Neural cell (in vitro differentiated cells): Measurements from ENCODE around the gene VMP1. TPM values are rescaled to one million over a fixed set of nuclear protein-coding genes. Genes with fewer than 3 reads are reported as not detected.

Source experiments
- H2AFZ ChIP-seq: fragments of 200-600, 300-800 bp; sonication (generic), shearing (Covaris generic); 2 replicates; pipeline ENCODE4 v1.6.0; 2014; ENCODE audit warnings: low read depth, mild to moderate bottlenecking, antibody characterized with exemption, low read length, moderate library complexity
- H3F3A ChIP-seq: fragments of 200-600 bp; shearing (Covaris generic); 2 replicates; pipeline ENCODE4 v1.6.1; 2016; ENCODE audit warnings: mild to moderate bottlenecking, moderate library complexity, mixed read lengths, antibody characterized with exemption, low read length; ENCODE audit not compliant: insufficient read depth, poor library complexity, severe bottlenecking
- H3K27ac ChIP-seq: fragments of 200-600, 300-800 bp; sonication (generic), shearing (Covaris generic); 2 replicates; pipeline ENCODE4 v1.5.1; 2014; ENCODE audit warnings: mild to moderate bottlenecking, low read length, moderate library complexity
- H3K27me3 ChIP-seq: fragments of 300-800, 200-600 bp; sonication (generic), shearing (Covaris generic); 2 replicates; pipeline ENCODE4 v1.6.0; 2014; ENCODE audit warnings: mild to moderate bottlenecking, low read depth, low read length, moderate library complexity; ENCODE audit not compliant: insufficient read depth
- H3K36me3 ChIP-seq: fragments of 300-800, 200-600 bp; sonication (generic), shearing (Covaris generic); 2 replicates; pipeline ENCODE4 v1.5.1; 2014; ENCODE audit warnings: mild to moderate bottlenecking, antibody characterized with exemption, low read length, moderate library complexity; ENCODE audit not compliant: insufficient read depth
- H3K4me2 ChIP-seq: fragments of 300-800, 200-600 bp; sonication (generic), shearing (Covaris generic); 2 replicates; pipeline ENCODE4 v1.6.0; 2014; ENCODE audit warnings: mild to moderate bottlenecking, low read length
- H3K4me3 ChIP-seq: fragments of 300-800, 200-600 bp; sonication (generic), shearing (Covaris generic); 2 replicates; pipeline ENCODE4 v1.5.1; 2014; ENCODE audit warnings: mild to moderate bottlenecking, low read length, moderate library complexity
- H3K79me2 ChIP-seq: fragments of 200-600 bp; shearing (Covaris generic); replicated peaks from 2 replicates; pipeline ENCODE4 v1.6.0; 2014; ENCODE audit warnings: mild to moderate bottlenecking, low read length, moderate library complexity; ENCODE audit not compliant: insufficient read depth
- H3K9ac ChIP-seq: fragments of 300-800, 200-600 bp; sonication (generic), shearing (Covaris generic); 2 replicates; pipeline ENCODE4 v1.6.1; 2016; ENCODE audit warnings: mild to moderate bottlenecking, low read length, mixed read lengths
- H3K9me2 ChIP-seq: fragments of 200-600 bp; shearing (Covaris generic); 2 replicates; pipeline ENCODE4 v1.6.1; 2016; ENCODE audit warnings: mild to moderate bottlenecking, low read length, mixed read lengths; ENCODE audit not compliant: insufficient read depth
- H3K9me3 ChIP-seq: fragments of 200-600, 300-800 bp; sonication (generic), shearing (Covaris generic); 2 replicates; pipeline ENCODE4 v1.6.1; 2016; ENCODE audit warnings: mild to moderate bottlenecking, mixed run types, low read length, moderate library complexity, mixed read lengths
- H4K20me1 ChIP-seq: fragments of 200-600 bp; shearing (Covaris generic); 2 replicates; pipeline ENCODE4 v1.6.1; 2016; ENCODE audit warnings: mild to moderate bottlenecking, mixed run types; ENCODE audit not compliant: insufficient read depth
- EP300 ChIP-seq: fragments of 450-650 bp; conservative IDR thresholded peaks from 2 replicates; pipeline ENCODE4 v1.6.1; 2014; ENCODE audit warnings: antibody characterized with exemption, mild to moderate bottlenecking, moderate library complexity; ENCODE audit not compliant: poor library complexity, severe bottlenecking
- EZH2 ChIP-seq: fragments of 200-600, 300-800 bp; shearing (Covaris generic), sonication (generic); IDR thresholded peaks from 2 replicates; pipeline ENCODE4 v1.6.1; 2014; ENCODE audit warnings: antibody characterized with exemption, low read length, borderline replicate concordance, mild to moderate bottlenecking; ENCODE audit not compliant: insufficient read depth, poor library complexity, severe bottlenecking
- MXI1 ChIP-seq: fragments of 450-650 bp; conservative IDR thresholded peaks from 2 replicates; pipeline ENCODE4 v1.6.1; 2014; ENCODE audit warnings: antibody characterized with exemption, mild to moderate bottlenecking; ENCODE audit not compliant: poor library complexity, severe bottlenecking
- POLR2AphosphoS5 ChIP-seq: IDR thresholded peaks from 2 replicates; pipeline ENCODE4 v1.6.1; 2012
- RAD21 ChIP-seq: fragments of 450-650 bp; conservative IDR thresholded peaks from 2 replicates; pipeline ENCODE4 v1.6.1; 2014; ENCODE audit warnings: antibody characterized with exemption, mild to moderate bottlenecking, moderate library complexity
- SMC3 ChIP-seq: fragments of 450-650 bp; conservative IDR thresholded peaks from 2 replicates; pipeline ENCODE4 v1.6.1; 2014; ENCODE audit warnings: antibody characterized with exemption, mild to moderate bottlenecking, moderate library complexity; ENCODE audit not compliant: poor library complexity
- TAF1 ChIP-seq: IDR thresholded peaks from 2 replicates; pipeline ENCODE4 v1.6.1; 2012; ENCODE audit warnings: low read depth
- polyA plus RNA-seq: library from polyadenylated mRNA; depleted of rRNA; stranded (reverse); fragments of >200 nt; gene quantifications from 2 replicates; pipeline ENCODE4 v1.2.3, GENCODE V29; 2014
- TF ChIP-seq, protein P1 (sequence below): IDR thresholded peaks from 2 replicates; pipeline ENCODE4 v1.6.1; 2012; ENCODE audit warnings: borderline replicate concordance
- TF ChIP-seq, protein P2 (sequence below): fragments of 450-650 bp; IDR thresholded peaks from 2 replicates; pipeline ENCODE4 v1.5.1; 2014; ENCODE audit warnings: antibody characterized with exemption, mild to moderate bottlenecking, moderate library complexity; ENCODE audit not compliant: poor library complexity, severe bottlenecking

VMP1 gene
- polyA plus RNA-seq, 1 donor from 2014 or later = 75.9 TPM

DNA sequence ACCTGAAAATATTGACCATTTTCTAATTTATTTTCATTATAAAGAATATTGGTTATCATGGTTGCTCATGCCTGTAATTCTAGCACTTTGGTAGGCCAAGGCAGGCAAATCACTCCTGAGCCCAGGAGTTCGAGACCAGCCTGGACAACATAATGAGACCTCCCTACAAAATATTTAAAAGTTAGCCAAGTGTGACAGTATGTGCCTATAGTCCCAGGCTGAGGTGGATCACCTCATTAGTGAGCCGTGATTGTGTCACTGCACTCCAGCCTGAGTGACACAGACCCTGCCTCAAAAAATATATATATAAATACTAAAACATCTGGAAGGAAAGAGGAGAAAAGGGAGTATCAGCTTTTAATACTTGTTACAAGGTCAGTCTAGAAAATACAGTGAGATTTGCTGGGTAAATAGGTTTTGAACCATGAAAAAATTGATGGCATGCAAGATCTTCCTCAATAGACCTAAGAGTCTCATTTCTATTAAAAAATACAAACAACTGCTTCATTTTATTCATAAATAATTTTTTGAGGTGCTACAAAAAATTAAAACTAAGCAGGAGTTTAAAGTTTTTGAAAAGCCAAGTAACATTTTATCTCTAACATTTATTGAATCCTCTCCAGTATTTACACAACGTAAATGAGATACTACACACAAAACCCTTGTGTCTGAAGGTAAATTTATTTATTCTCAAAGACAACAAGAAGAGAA lies 137.6 kb downstream of the VMP1 start:
- no peaks in the 10 kb centered on the region for H3K9me2 ChIP-seq
- H3K27me3 ChIP-seq = no peaks in the 10 kb centered on the region
- H2AFZ ChIP-seq = no peak overlapping the region
- no peaks in the 10 kb centered on the region for H4K20me1 ChIP-seq
- no peak overlapping the region for H3K27ac ChIP-seq
- no peak overlapping the region for H3K9ac ChIP-seq
- no peak overlapping the region for H3K4me3 ChIP-seq
- no peaks in the 10 kb centered on the region for H3F3A ChIP-seq
- no peak overlapping the region for H3K4me2 ChIP-seq
- TF ChIP-seq EP300 (no peak), SMC3 (no peak), MXI1 (no peak), POLR2AphosphoS5 (no peak), EZH2 (no peak), TAF1 (no peak), RAD21 (no peak)
- TF ChIP-seq, protein P1, sequence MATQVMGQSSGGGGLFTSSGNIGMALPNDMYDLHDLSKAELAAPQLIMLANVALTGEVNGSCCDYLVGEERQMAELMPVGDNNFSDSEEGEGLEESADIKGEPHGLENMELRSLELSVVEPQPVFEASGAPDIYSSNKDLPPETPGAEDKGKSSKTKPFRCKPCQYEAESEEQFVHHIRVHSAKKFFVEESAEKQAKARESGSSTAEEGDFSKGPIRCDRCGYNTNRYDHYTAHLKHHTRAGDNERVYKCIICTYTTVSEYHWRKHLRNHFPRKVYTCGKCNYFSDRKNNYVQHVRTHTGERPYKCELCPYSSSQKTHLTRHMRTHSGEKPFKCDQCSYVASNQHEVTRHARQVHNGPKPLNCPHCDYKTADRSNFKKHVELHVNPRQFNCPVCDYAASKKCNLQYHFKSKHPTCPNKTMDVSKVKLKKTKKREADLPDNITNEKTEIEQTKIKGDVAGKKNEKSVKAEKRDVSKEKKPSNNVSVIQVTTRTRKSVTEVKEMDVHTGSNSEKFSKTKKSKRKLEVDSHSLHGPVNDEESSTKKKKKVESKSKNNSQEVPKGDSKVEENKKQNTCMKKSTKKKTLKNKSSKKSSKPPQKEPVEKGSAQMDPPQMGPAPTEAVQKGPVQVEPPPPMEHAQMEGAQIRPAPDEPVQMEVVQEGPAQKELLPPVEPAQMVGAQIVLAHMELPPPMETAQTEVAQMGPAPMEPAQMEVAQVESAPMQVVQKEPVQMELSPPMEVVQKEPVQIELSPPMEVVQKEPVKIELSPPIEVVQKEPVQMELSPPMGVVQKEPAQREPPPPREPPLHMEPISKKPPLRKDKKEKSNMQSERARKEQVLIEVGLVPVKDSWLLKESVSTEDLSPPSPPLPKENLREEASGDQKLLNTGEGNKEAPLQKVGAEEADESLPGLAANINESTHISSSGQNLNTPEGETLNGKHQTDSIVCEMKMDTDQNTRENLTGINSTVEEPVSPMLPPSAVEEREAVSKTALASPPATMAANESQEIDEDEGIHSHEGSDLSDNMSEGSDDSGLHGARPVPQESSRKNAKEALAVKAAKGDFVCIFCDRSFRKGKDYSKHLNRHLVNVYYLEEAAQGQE = no peak
- TF ChIP-seq, protein P2, sequence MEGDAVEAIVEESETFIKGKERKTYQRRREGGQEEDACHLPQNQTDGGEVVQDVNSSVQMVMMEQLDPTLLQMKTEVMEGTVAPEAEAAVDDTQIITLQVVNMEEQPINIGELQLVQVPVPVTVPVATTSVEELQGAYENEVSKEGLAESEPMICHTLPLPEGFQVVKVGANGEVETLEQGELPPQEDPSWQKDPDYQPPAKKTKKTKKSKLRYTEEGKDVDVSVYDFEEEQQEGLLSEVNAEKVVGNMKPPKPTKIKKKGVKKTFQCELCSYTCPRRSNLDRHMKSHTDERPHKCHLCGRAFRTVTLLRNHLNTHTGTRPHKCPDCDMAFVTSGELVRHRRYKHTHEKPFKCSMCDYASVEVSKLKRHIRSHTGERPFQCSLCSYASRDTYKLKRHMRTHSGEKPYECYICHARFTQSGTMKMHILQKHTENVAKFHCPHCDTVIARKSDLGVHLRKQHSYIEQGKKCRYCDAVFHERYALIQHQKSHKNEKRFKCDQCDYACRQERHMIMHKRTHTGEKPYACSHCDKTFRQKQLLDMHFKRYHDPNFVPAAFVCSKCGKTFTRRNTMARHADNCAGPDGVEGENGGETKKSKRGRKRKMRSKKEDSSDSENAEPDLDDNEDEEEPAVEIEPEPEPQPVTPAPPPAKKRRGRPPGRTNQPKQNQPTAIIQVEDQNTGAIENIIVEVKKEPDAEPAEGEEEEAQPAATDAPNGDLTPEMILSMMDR = no peak
- H3K9me3 ChIP-seq = no peaks in the 10 kb centered on the region
- H3K36me3 ChIP-seq = no peaks in the 10 kb centered on the region
- no peaks in the 10 kb centered on the region for H3K79me2 ChIP-seq

DNA sequence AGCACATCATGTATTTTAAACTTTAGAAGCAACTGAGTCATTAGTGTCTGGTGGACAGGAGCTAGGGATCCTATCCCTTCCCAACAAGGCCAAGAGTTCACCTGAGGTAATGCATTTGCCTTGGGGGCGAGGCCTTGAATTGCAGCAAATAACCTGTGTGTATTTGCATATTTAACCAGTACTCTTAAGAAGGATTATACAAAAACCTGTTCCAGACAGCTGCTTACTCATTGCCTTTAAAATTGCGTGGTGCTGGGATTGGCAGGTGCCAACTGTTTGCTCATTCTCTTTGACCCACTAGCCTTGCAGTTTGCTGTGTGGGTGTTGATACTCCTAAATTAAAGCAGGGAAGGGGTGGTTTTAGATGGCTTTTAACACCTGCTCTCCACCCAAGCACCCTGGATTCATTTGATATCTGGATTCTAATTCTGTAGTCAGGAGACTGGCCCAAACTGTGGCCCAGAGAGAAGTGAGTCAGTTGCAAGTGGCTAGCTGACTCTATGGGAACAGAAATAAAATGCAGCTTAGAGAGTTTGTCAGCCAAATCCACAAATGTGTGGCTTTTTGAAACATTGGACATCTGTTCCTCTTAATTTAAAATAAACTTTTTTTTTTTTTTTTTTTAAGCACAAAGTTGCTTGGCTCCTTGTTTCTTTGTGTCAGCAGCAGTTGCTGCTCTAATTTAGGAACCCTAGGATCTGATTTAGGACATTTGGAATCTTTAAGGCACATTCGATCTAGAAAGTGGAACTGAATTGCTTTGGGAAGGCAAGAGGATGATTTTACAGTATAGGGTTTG lies 138.3 kb downstream of the VMP1 start:
- no peaks in the 10 kb centered on the region for H3K9me3 ChIP-seq
- H3K4me3 ChIP-seq = no peak overlapping the region
- H3F3A ChIP-seq = no peaks in the 10 kb centered on the region
- no peak overlapping the region for H3K27ac ChIP-seq
- H3K9me2 ChIP-seq = no peaks in the 10 kb centered on the region
- no peak for TF ChIP-seq EP300
- TF ChIP-seq, protein P1 = no peak
- TF ChIP-seq RAD21 = no peak
- TF ChIP-seq MXI1 = no peak
- TF ChIP-seq, protein P2 = no peak
- no peak for TF ChIP-seq EZH2
- no peak for TF ChIP-seq SMC3
- no peak for TF ChIP-seq TAF1
- no peak for TF ChIP-seq POLR2AphosphoS5
- no peak overlapping the region for H3K4me2 ChIP-seq
- no peak overlapping the region for H3K9ac ChIP-seq
- H3K36me3 ChIP-seq = no peaks in the 10 kb centered on the region
- no peaks in the 10 kb centered on the region for H4K20me1 ChIP-seq
- no peaks in the 10 kb centered on the region for H3K27me3 ChIP-seq
- H3K79me2 ChIP-seq = no peaks in the 10 kb centered on the region
- no peak overlapping the region for H2AFZ ChIP-seq
